NB4 (cell line): ENCODE results near the gene CCNY.

Experiments
- MYC ChIP-seq: IDR thresholded peaks from 2 replicates; pipeline ENCODE4 v1.6.1; 2011; ENCODE audit warnings: low read depth, low read length
- POLR2A ChIP-seq: IDR thresholded peaks from 2 replicates; pipeline ENCODE4 v1.6.1; 2011; ENCODE audit warnings: mild to moderate bottlenecking; ENCODE audit not compliant: insufficient read length; ENCODE audit errors: extremely low read depth
- TF ChIP-seq, protein P1 (sequence below): IDR thresholded peaks from one replicate; pipeline ENCODE4 v1.5.1; 2012; ENCODE audit warnings: low read depth, low read length
- TF ChIP-seq, protein P2 (sequence below): IDR thresholded peaks from 2 replicates; pipeline ENCODE4 v1.6.1; 2011; ENCODE audit warnings: low read depth, low read length

DNA sequence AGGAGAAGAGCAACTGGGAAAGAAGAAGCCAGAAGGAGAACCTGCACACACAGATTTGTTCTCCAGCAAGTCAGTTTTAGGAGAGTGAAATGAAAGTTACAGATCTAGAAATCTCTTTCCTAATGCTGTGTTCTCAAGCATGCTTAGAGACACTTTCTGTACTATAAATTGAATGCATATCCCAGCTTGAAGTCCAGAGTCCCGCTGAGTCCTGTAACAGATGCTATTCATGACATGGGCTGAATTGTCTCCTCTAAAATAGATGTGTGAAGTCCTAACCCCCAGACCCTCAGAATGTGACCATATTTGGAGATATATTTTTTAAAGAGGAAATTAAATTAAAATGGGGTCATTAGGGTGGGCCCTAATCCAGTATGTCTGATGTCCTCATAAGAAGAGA lies 222.0 kb downstream of the CCNY start:
- TF ChIP-seq, protein P1, sequence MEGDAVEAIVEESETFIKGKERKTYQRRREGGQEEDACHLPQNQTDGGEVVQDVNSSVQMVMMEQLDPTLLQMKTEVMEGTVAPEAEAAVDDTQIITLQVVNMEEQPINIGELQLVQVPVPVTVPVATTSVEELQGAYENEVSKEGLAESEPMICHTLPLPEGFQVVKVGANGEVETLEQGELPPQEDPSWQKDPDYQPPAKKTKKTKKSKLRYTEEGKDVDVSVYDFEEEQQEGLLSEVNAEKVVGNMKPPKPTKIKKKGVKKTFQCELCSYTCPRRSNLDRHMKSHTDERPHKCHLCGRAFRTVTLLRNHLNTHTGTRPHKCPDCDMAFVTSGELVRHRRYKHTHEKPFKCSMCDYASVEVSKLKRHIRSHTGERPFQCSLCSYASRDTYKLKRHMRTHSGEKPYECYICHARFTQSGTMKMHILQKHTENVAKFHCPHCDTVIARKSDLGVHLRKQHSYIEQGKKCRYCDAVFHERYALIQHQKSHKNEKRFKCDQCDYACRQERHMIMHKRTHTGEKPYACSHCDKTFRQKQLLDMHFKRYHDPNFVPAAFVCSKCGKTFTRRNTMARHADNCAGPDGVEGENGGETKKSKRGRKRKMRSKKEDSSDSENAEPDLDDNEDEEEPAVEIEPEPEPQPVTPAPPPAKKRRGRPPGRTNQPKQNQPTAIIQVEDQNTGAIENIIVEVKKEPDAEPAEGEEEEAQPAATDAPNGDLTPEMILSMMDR, result no peak
- TF ChIP-seq, protein P2, sequence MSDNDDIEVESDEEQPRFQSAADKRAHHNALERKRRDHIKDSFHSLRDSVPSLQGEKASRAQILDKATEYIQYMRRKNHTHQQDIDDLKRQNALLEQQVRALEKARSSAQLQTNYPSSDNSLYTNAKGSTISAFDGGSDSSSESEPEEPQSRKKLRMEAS, result no peak
- no peak for TF ChIP-seq POLR2A
- TF ChIP-seq MYC, result no peak
